Measurements from ENCODE around the gene MAT1A.

MAT1A gene

DNA sequence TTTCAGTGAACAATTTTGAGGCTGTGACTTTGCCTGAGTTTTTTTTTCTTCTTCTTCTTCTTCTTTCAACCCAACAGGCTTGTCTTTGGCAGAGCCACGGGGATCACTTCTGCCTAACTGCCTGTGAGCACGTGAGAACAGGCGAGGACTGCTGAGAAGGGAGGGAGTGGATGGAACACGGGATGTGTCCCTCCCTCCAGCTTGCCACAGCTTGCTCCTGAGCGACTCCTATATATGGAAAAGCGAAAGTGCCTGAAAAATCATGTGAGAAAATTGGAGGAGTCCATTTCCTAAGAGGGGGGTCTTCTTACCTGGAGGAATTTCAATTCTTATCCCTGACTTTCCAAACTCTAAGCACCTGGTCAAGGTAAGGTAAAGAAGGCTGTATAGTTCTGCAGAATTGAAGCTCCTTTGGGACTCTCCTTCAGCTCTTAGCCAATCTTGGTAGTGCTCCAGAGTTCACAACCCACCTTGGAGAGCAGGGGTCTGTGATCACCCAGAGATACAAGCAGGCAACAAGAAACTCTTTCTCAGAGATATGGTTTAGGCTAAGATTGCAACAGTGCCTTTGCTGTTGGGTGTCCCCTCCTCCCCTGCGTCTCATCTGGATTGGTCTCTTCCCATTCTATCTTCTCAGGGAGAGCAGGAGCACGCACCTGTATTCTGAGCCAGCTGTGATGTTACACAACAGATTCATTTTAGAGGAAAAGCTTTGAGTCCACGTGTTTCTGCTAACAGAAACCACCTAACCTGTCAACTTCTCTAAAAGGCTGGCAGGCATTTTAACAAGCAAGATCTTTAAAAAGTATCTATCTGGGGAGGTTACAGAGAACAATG, at the start of gene MAT1A:
TSS of gene MAT1A (minus strand) at position 208 of the 837 bp plus-strand sequence. CDS start 235 bp downstream, outside the sequence.
- Histone ChIP-seq H3K27me3 (no peaks in the 10 kb centered on the region), H3K4me1 (peaks cover 0 to 18% (median 9%) of the 10 kb centered on the region in 10 experiments; a peak in 13 of 20 replicates), H3K4me3 (no peak within 1 kb of the TSS), H3K9me3 (replicated peaks in 1 of 11) (0 out of 22 replicates have a peak, but pooled peaks cover 0 to under 1% (median 0%) of the 10 kb centered on the region in 11 experiments), H4K20me1 (no peaks in the 10 kb centered on the region), H3K36me3 (no peaks in the 10 kb centered on the region), H3K27ac (no peak within 1 kb of the TSS), H3K9ac (no peak within 1 kb of the TSS), H3K4me2 (peak within 1 kb of the TSS in 7 of 11 experiments; percentile 39 to 69 (median 56); a peak in 13 of 22 replicates)
- no peak for TF ChIP-seq Cebpa-rat (IDR thresholded peaks at IDR 0.05)

DNA sequence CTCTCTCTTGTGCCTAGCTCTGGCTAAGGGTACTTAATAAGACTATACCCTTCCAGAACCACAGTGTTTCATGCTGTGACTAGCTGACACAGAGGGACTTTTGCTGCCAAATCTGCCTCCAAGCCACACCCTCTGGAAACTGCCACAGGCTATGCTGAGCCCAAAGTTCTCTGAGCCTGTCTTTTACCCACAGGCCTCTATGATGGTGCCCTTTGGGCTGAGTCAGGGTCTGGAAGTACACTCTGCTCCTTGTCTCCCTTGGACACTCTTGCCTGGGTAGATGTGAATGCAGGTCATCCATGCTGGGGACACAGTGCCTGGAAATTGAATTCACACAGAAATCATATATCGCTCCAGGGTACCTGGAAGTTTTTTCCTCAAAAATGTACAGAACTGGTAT, 44.5 kb upstream of the MAT1A start:
- Histone ChIP-seq H3K9me3 (replicated peaks in 1 of 11) (peaks cover 0 to 7% (median 0%) of the 10 kb centered on the region in 11 experiments; a peak in 2 of 22 replicates), H3K9ac (no peak overlapping the region), H3K4me1 (no peaks in the 10 kb centered on the region), H3K36me3 (no peaks in the 10 kb centered on the region), H3K4me3 (no peak overlapping the region), H3K27ac (no peak overlapping the region), H3K27me3 (no peaks in the 10 kb centered on the region), H4K20me1 (no peaks in the 10 kb centered on the region), H3K4me2 (no peak overlapping the region)
- TF ChIP-seq Cebpa-rat (IDR thresholded peaks at IDR 0.05) = no peak

DNA sequence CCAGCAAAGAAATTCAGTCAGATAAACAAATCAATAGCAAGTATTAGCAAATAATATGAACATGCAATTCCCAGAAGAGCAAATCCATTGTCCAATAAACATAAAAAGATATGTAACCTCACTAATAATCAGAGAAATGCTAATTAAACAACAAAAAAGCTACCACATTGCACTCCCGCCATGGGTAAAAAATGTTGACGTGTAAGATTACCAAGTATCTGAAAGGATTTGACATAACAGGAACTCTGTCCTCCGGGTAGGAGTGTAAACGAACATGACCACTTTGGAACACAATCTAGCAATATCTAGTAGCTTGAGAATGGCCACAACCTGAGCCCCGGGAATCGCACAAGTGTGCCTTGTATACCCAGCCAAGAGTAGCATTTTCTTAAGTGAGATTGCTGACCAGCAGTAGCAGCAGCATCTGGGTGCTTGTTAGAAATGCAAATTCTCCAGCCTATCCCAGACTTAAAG, 35.5 kb upstream of the MAT1A start:
- Histone ChIP-seq H3K27ac (no peak overlapping the region), H3K4me3 (no peak overlapping the region), H4K20me1 (no peaks in the 10 kb centered on the region), H3K9ac (no peak overlapping the region), H3K4me1 (peaks cover 12 to 24% (median 19%) of the 10 kb centered on the region in 10 experiments), H3K27me3 (no peaks in the 10 kb centered on the region), H3K36me3 (no peaks in the 10 kb centered on the region), H3K9me3 (replicated peaks in 1 of 11) (peaks cover 0 to 4% (median 0%) of the 10 kb centered on the region in 11 experiments; a peak in 1 of 22 replicates), H3K4me2 (no peak overlapping the region)
- TF ChIP-seq Cebpa-rat (IDR thresholded peaks at IDR 0.05) = no peak

DNA sequence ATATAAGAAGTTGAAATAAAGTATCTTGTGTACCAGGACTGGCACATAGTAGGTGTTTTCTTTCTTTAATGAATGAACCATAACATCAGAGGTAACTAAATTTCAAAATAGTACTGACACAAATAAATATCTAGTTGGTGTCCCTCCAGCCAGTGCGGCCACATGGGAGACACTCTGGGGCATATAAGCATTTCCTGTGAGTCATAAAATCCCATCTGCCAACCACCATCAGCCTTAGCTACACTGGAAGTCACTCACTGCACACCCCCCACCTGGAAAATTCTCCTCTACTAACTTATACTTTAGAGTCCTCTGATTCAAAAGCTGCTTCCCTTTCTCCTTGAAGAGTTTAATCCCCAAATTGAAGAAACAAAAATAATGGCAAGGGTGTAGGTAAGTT, 34.6 kb upstream of the MAT1A start:
- no peak overlapping the region for H3K4me3 ChIP-seq
- H3K4me2 ChIP-seq = peak overlapping the region; percentile 13 to 61 (median 46); a peak in 19 of 22 replicates
- no peaks in the 10 kb centered on the region for H3K36me3 ChIP-seq
- peaks cover 12 to 24% (median 19%) of the 10 kb centered on the region in 10 experiments for H3K4me1 ChIP-seq
- no peaks in the 10 kb centered on the region for H3K27me3 ChIP-seq
- H3K27ac ChIP-seq = peak overlapping the region in 2 of 11 experiments; percentile 5 to 30; a peak in 2 of 22 replicates
- TF ChIP-seq Cebpa-rat (IDR thresholded peaks at IDR 0.05) = no peak
- H3K9me3 ChIP-seq (replicated peaks in 1 of 11) = peaks cover 0 to 4% (median 0%) of the 10 kb centered on the region in 11 experiments; a peak in 1 of 22 replicates
- no peak overlapping the region for H3K9ac ChIP-seq
- H4K20me1 ChIP-seq = no peaks in the 10 kb centered on the region

DNA sequence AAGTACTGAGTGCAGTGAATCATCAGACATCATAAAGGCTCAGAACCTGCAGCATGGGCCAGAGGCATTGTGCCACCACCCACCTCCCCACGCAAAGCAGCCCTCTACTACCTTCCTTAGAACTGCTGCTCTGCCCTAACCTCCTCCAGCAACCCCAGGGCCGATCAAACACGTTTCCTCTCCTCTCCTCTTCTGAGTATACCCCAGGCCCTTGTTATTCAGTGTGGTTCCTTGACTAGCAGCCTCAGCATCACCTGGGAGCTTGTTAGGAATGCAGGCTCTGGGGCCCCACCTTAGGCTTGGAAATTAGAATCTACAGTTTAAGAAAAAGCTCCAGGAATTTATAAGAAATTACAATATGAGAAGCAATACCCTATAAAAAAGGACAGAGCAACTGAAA, 33.9 kb upstream of the MAT1A start:
- no peak for TF ChIP-seq Cebpa-rat (IDR thresholded peaks at IDR 0.05)
- Histone ChIP-seq H3K4me3 (no peak overlapping the region), H4K20me1 (no peaks in the 10 kb centered on the region), H3K9ac (no peak overlapping the region), H3K36me3 (no peaks in the 10 kb centered on the region), H3K27ac (peak overlapping the region in 2 of 11 experiments; percentile 5 to 30; a peak in 4 of 22 replicates), H3K9me3 (replicated peaks in 1 of 11) (0 out of 22 replicates have a peak, but pooled peaks cover 0 to 4% (median 0%) of the 10 kb centered on the region in 11 experiments), H3K27me3 (no peaks in the 10 kb centered on the region), H3K4me1 (peaks cover 12 to 24% (median 19%) of the 10 kb centered on the region in 10 experiments), H3K4me2 (peak overlapping the region; percentile 13 to 61 (median 46); a peak in 20 of 22 replicates)

DNA sequence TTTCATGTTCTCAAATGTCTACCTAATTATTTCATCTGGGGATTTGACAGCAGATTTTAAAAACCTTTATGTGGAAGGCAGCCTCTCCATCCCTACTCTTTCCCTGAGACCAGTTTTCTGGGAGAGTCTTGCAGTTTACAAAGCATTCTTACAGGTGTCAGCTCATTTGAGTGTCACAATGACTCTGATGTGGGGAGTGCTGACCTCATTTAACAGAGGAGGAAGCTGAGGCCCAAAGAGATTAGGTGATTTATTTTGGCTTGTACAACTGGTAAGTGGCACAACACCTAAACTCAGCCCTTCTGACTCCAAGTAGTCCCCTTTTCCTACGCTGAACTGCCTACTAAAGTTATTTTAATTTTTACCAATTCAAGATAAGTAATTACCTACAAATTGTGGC, 33.3 kb upstream of the MAT1A start:
- no peaks in the 10 kb centered on the region for H3K27me3 ChIP-seq
- no peaks in the 10 kb centered on the region for H3K36me3 ChIP-seq
- H3K4me2 ChIP-seq = peak overlapping the region in 9 of 11 experiments; percentile 13 to 61 (median 46); a peak in 13 of 22 replicates
- no peak overlapping the region for H3K27ac ChIP-seq
- H4K20me1 ChIP-seq = no peaks in the 10 kb centered on the region
- H3K9me3 ChIP-seq (replicated peaks in 1 of 11) = 0 out of 22 replicates have a peak, but pooled peaks cover 0 to 4% (median 0%) of the 10 kb centered on the region in 11 experiments
- H3K9ac ChIP-seq = no peak overlapping the region
- TF ChIP-seq Cebpa-rat (IDR thresholded peaks at IDR 0.05) = no peak
- no peak overlapping the region for H3K4me3 ChIP-seq
- peaks cover 12 to 24% (median 19%) of the 10 kb centered on the region in 10 experiments for H3K4me1 ChIP-seq

DNA sequence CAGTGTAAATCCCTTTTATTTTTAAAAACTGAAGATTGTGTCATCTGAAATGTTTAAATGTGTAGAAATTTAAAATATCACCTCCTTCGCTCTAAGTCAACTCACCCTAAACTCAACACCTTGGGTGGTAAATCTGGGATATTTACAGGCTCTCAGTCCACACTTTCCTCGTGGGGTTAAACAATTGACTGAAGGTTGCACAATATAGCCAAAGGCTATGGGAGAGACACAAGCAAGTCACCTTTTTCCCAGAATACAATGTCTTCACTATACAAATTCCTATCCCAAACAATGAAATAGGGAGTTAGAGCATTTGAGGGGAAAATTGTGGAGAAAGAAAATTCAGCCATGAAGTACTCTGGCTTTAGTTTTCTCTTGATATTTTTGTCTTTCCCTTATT, 32.7 kb upstream of the MAT1A start:
- Histone ChIP-seq H3K36me3 (no peaks in the 10 kb centered on the region), H3K27ac (no peak overlapping the region), H3K9me3 (replicated peaks in 1 of 11) (peaks cover 0 to 4% (median 0%) of the 10 kb centered on the region in 11 experiments; a peak in 2 of 22 replicates), H3K27me3 (no peaks in the 10 kb centered on the region), H4K20me1 (no peaks in the 10 kb centered on the region), H3K4me1 (peaks cover 12 to 24% (median 19%) of the 10 kb centered on the region in 10 experiments), H3K4me2 (no peak overlapping the region), H3K9ac (no peak overlapping the region), H3K4me3 (no peak overlapping the region)
- TF ChIP-seq Cebpa-rat (IDR thresholded peaks at IDR 0.05) = no peak

DNA sequence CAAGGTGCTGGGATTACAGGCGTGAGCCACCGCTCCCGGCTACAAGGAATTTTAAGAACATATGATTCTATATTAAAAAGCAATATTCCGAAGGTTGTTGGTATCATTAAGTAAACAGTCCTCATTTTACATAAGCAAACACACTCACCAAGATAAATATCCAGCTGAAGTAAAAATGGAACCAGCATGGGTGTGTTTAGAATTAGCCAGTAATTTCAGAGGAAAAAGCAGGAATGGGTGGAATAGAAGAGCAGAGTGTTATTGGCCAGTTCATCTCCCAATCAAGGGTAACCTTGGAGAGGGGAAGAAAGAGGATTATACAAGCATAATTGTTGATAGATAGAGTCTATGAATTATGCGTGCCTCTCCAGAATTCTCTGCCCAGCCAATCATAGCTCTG, 31.7 kb upstream of the MAT1A start:
- Histone ChIP-seq H3K4me3 (no peak overlapping the region), H3K36me3 (no peaks in the 10 kb centered on the region), H3K27me3 (no peaks in the 10 kb centered on the region), H3K4me1 (peaks cover 16 to 24% (median 20%) of the 10 kb centered on the region in 10 experiments), H3K9ac (no peak overlapping the region), H3K9me3 (replicated peaks in 1 of 11) (peaks cover 0 to 5% (median 0%) of the 10 kb centered on the region in 11 experiments; a peak in 4 of 22 replicates), H3K27ac (no peak overlapping the region), H3K4me2 (no peak overlapping the region), H4K20me1 (no peaks in the 10 kb centered on the region)
- TF ChIP-seq Cebpa-rat (IDR thresholded peaks at IDR 0.05) = no peak

DNA sequence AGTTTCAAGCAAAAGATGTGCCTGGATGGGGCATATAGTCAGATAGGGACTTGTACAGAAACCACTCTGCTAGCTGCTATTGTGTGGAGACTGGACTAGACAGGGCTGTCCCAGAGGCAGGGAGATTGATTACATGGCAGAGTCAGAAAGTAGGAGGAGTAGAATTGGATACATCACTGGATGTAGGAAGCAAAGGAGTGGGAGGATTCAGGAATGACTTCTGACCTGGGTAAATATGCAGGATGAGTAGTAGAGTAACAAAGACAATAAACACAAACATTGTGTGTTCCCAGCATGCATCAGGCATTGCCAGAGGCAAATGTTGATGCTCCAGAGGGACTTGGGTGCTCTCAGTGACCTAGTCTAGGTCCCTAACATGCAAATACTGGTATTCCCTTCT, 30.9 kb upstream of the MAT1A start:
- Histone ChIP-seq H3K4me2 (no peak overlapping the region), H3K9ac (no peak overlapping the region), H3K4me1 (peaks cover 16 to 27% (median 20%) of the 10 kb centered on the region in 10 experiments), H4K20me1 (no peaks in the 10 kb centered on the region), H3K27me3 (no peaks in the 10 kb centered on the region), H3K4me3 (no peak overlapping the region), H3K9me3 (replicated peaks in 1 of 11) (peaks cover under 1 to 13% (median 4%) of the 10 kb centered on the region in 11 experiments; a peak in 17 of 22 replicates), H3K36me3 (no peaks in the 10 kb centered on the region), H3K27ac (no peak overlapping the region)
- no peak for TF ChIP-seq Cebpa-rat (IDR thresholded peaks at IDR 0.05)
